ENCODE results near the gene PANX3. TPM values are rescaled to one million over a fixed set of nuclear protein-coding genes. Genes with fewer than 3 reads are reported as not detected.
A peak's percentile ranks its signal among the peaks of the same experiment; 100 is the strongest.

PANX3 gene
- total RNA-seq, 1 donor from 2014 or later = not detected

GRCh38 chr11:124581817-124582216 is 29.4 kb upstream of the PANX3 start:
- Histone ChIP-seq H3K4me3 (no peak overlapping the region), H3K27me3 (no peaks in the 10 kb centered on the region), H3K36me3 (no peaks in the 10 kb centered on the region), H3K9me3 (no peaks in the 10 kb centered on the region), H3K4me1 (no peaks in the 10 kb centered on the region), H3K27ac (no peak overlapping the region)
- intact Hi-C loops (cut with DNase I) = loop anchor here (10.0 kb wide), 1 partner anchor 507 kb away; no protein-coding TSS in a partner anchor
- TF ChIP-seq, protein P1, sequence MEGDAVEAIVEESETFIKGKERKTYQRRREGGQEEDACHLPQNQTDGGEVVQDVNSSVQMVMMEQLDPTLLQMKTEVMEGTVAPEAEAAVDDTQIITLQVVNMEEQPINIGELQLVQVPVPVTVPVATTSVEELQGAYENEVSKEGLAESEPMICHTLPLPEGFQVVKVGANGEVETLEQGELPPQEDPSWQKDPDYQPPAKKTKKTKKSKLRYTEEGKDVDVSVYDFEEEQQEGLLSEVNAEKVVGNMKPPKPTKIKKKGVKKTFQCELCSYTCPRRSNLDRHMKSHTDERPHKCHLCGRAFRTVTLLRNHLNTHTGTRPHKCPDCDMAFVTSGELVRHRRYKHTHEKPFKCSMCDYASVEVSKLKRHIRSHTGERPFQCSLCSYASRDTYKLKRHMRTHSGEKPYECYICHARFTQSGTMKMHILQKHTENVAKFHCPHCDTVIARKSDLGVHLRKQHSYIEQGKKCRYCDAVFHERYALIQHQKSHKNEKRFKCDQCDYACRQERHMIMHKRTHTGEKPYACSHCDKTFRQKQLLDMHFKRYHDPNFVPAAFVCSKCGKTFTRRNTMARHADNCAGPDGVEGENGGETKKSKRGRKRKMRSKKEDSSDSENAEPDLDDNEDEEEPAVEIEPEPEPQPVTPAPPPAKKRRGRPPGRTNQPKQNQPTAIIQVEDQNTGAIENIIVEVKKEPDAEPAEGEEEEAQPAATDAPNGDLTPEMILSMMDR (IDR thresholded peaks at IDR 0.05) = no peak
- DNase-seq (ENCODE audit: low spot score in 2 of 2) = no peak

GRCh38 chr11:124582565-124582964 is 28.7 kb upstream of the PANX3 start:
- Histone ChIP-seq H3K27me3 (no peaks in the 10 kb centered on the region), H3K4me1 (no peaks in the 10 kb centered on the region), H3K27ac (no peak overlapping the region), H3K36me3 (no peaks in the 10 kb centered on the region), H3K9me3 (no peaks in the 10 kb centered on the region), H3K4me3 (no peak overlapping the region)
- no peak for DNase-seq (ENCODE audit: low spot score in 2 of 2)
- TF ChIP-seq, protein P1 (IDR thresholded peaks at IDR 0.05) = no peak
- intact Hi-C loops (cut with DNase I) = loop anchor here (10.0 kb wide), 1 partner anchor 508 kb away; no protein-coding TSS in a partner anchor

DNA sequence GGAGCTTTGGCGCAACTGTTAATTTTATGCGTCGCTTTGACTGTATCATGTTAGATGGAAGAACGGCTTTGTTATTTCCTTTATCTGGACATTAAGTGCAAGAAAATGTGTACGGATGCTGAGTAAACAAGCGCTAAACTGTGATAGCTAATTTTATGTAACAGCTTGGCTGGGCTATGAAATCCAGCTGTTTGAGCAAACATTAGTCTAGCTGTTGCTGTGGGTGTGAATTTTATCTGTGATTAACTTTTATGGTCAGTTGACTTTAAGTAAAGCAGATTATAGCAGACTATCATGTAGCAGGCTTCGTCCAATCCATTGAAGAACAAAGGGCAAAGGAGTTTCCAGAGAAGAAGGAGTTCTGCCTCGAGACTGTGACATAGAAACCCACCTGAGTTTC is 27.4 kb upstream of the PANX3 start:
- Histone ChIP-seq H3K9me3 (no peaks in the 10 kb centered on the region), H3K27ac (no peak overlapping the region), H3K4me1 (no peaks in the 10 kb centered on the region), H3K27me3 (no peaks in the 10 kb centered on the region), H3K4me3 (no peak overlapping the region), H3K36me3 (no peaks in the 10 kb centered on the region)
- TF ChIP-seq, protein P1 (IDR thresholded peaks at IDR 0.05) = no peak
- intact Hi-C loops (cut with DNase I) = loop anchor here (10.0 kb wide), 1 partner anchor 509 kb away; no protein-coding TSS in a partner anchor
- no peak for DNase-seq (ENCODE audit: low spot score in 2 of 2)

DNA sequence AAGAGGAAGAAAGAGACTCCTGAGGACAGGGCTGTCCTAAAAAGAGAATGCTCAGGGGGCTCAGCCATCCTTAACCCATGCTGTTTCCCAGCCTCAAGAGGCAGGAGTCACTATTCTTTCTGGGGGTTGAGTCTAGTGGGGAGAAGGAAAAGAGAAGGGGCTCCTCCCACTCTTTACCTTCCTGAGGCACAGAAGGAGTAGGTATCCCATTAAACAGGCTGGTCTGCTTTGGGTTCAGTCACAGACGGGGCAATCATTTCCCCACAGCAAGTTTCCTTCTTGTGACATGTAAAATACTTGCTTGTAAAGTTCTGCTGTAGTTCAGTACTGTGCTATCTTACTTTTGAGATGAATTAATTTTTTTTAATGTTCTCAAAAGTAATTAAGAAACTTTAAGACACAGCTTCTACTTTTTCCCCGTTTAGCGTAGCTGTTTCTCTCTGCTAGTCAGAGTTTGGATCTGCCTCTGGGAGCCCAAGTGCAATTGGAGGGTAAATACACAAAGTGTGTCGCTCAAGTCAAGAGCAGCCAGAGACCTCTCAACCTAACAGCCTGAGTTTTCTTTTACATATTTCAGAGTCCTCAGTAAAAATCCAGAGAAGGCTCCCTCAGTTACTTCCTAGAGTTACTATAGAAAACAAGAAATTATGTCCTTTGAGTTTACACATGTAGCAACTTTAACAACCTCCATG is 26.4 kb upstream of the PANX3 start:
- intact Hi-C loops (cut with DNase I) = loop anchor here (10.0 kb wide), 1 partner anchor 510 kb away; no protein-coding TSS in a partner anchor
- no peaks in the 10 kb centered on the region for H3K4me1 ChIP-seq
- no peak overlapping the region for H3K4me3 ChIP-seq
- DNase-seq (ENCODE audit: low spot score in 2 of 2) = no peak
- no peaks in the 10 kb centered on the region for H3K36me3 ChIP-seq
- H3K27ac ChIP-seq = no peak overlapping the region
- H3K9me3 ChIP-seq = no peaks in the 10 kb centered on the region
- TF ChIP-seq, protein P1 (IDR thresholded peaks at IDR 0.05) = no peak
- no peaks in the 10 kb centered on the region for H3K27me3 ChIP-seq

- Histone ChIP-seq H3K27ac (no peak overlapping the region), H3K36me3 (no peaks in the 10 kb centered on the region), H3K27me3 (no peaks in the 10 kb centered on the region), H3K9me3 (no peaks in the 10 kb centered on the region), H3K4me3 (no peak overlapping the region), H3K4me1 (no peaks in the 10 kb centered on the region)
- intact Hi-C loops (cut with DNase I) = loop anchor here (2.0 to 10.0 kb wide), 2 partner anchors 172 to 512 kb away; no protein-coding TSS in a partner anchor
- no peak for DNase-seq (ENCODE audit: low spot score in 2 of 2)
- TF ChIP-seq, protein P1 (IDR thresholded peaks at IDR 0.05) = peak; percentile 26 to 56 (median 45)
Measured at GRCh38 chr11:124586238-124586860, 24.9 kb upstream of the PANX3 start.

All from ascending aorta (tissue), 2 donors.